Lower leg skin (tissue), 3 donors: ENCODE results near the gene HNRNPUL2.

Experiments used
- CTCF ChIP-seq, 3 donors: fragments of 450-650 bp; IDR thresholded peaks; one replicate each; pipeline ENCODE4 v1.5.1; 2016; ENCODE audit warnings: antibody characterized with exemption in 3 of 3, mild to moderate bottlenecking in 3 of 3, moderate library complexity in 2 of 3
- POLR2A ChIP-seq, 2 donors: fragments of 450-650 bp; IDR thresholded peaks; one replicate each; pipeline ENCODE4 v1.6.1; 2016 to 2017; ENCODE audit warnings: antibody characterized with exemption in 2 of 2, mild to moderate bottlenecking in 1 of 2, moderate library complexity in 1 of 2

DNA sequence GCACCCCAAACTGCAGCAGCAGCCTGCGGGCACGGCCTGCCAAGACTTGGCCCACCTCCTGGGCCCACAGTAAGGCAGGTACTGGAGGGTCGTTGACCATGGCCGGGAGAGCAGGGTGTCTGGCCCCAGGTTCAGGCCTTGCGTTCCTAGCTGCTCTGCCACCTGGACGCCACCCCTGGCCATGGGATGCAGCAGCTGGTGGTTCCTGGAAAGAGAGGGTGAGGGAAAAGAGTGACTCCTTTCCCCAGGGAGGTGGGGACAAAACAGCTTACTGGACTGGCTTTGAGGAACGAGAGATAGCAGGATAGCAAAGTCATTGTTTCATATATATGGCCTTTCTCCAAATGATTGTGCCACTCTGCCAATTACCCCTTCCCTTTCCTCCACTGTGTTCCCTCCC, 21.8 kb downstream of the HNRNPUL2 start:
- TF ChIP-seq CTCF (IDR thresholded peaks at IDR 0.05) (no peak), POLR2A (IDR thresholded peaks at IDR 0.05) (no peak)
